CD4-positive, alpha-beta T cell (primary cell): ENCODE measurements around the gene CRP. TPM values are rescaled to one million over a fixed set of nuclear protein-coding genes. Genes with fewer than 3 reads are reported as not detected.

Source experiments
- ATAC-seq: fragments of 200-7000 bp; cut with Tn5 transposase; one replicate; pipeline ENCODE4 v1.10.0; 2022; ENCODE audit warnings: mild to moderate bottlenecking; ENCODE audit not compliant: poor library complexity
- CTCF ChIA-PET: fragments of 350-600 bp; sonication (Branson Sonifier 250); formaldehyde crosslinking; loops from one replicate; lab custom pipeline; 2021; ENCODE audit warnings: antibody characterized with exemption, inconsistent platforms; lab: Charles Lee
- POLR2A ChIA-PET: fragments of 350-600 bp; sonication (Branson Sonifier 250); formaldehyde crosslinking; loops from one replicate; lab custom pipeline; 2021; ENCODE audit warnings: antibody characterized with exemption, inconsistent platforms; lab: Charles Lee
- DNase-seq, 14 experiments: peaks; one replicate each; pipeline ENCODE4 v3.0.0-alpha.2; 2013 to 2020; ENCODE audit warnings: mixed read lengths in 2 of 14
- H3K27ac ChIP-seq, 2 donors: one replicate each; pipeline versions ENCODE4 v1.5.1 to v1.7.0; 2013; ENCODE audit warnings: low read length in 2 of 2, low read depth in 1 of 2, mild to moderate bottlenecking in 1 of 2
- H3K27me3 ChIP-seq, 2 experiments: 1 replicate in 1 of 2; 2 replicates in 1 of 2; pipeline versions ENCODE4 v1.6.1 to v1.7.0; 2013; ENCODE audit warnings: low read length in 2 of 2, control low read depth in 1 of 2, mild to moderate bottlenecking in 1 of 2, moderate library complexity in 1 of 2; ENCODE audit not compliant: insufficient read depth in 2 of 2, control insufficient read depth in 1 of 2
- H3K36me3 ChIP-seq: one replicate; pipeline ENCODE4 v1.6.1; 2013; ENCODE audit warnings: low read length, control low read depth; ENCODE audit not compliant: insufficient read depth
- H3K4me1 ChIP-seq: one replicate; pipeline ENCODE4 v1.6.1; 2013; ENCODE audit warnings: low read length, control low read depth; ENCODE audit not compliant: insufficient read depth
- H3K4me3 ChIP-seq: one replicate; pipeline ENCODE4 v1.5.1; 2013; ENCODE audit warnings: mild to moderate bottlenecking, low read length, moderate library complexity
- H3K9me3 ChIP-seq, 2 experiments: 1 replicate in 1 of 2; 2 replicates in 1 of 2; pipeline versions ENCODE4 v1.6.1 to v1.7.0; 2013; ENCODE audit warnings: low read length in 2 of 2, mild to moderate bottlenecking in 2 of 2, control low read depth in 1 of 2, moderate library complexity in 1 of 2; ENCODE audit not compliant: control insufficient read depth in 1 of 2, insufficient read depth in 1 of 2
- H3K27ac Mint-ChIP-seq: one replicate; pipeline ENCODE4 v1.8.0; 2020; ENCODE audit warnings: mixed read lengths
- H3K27me3 Mint-ChIP-seq: one replicate; pipeline ENCODE4 v1.8.0; 2021; ENCODE audit warnings: mixed read lengths
- H3K36me3 Mint-ChIP-seq: one replicate; pipeline ENCODE4 v1.8.0; 2021; ENCODE audit warnings: low read depth, mixed read lengths
- H3K4me1 Mint-ChIP-seq: one replicate; pipeline ENCODE4 v1.8.0; 2021; ENCODE audit warnings: low read depth, mixed read lengths
- H3K4me3 Mint-ChIP-seq: one replicate; pipeline ENCODE4 v1.8.0; 2020; ENCODE audit warnings: mild to moderate bottlenecking, mixed read lengths
- H3K9me3 Mint-ChIP-seq: one replicate; pipeline ENCODE4 v1.8.0; 2020; ENCODE audit warnings: mixed read lengths
- intact Hi-C, 2 experiments: fragments of 100-400 bp; cut with DNase I in 1 of 2; cut with micrococcal nuclease in 1 of 2; formaldehyde crosslinking; loops; one replicate each; pipeline versions ENCODE4 v1.15.1 to v1.9.0; 2023 to 2025; cut with DNase I, micrococcal nuclease
- total RNA-seq, 174 experiments: library from RNA in 2 of 174; stranded (reverse) in 2 of 174; gene quantifications; one replicate each; pipeline ENCODE4 v1.2.3 and lab custom pipeline; 2021 to 2026
- TF ChIP-seq, protein P1 (sequence below): fragments of 200-600 bp; IDR thresholded peaks from one replicate; pipeline ENCODE4 v1.8.0; 2022; ENCODE audit warnings: antibody characterized with exemption, mild to moderate bottlenecking

The CRP gene
- total RNA-seq, 2 experiments from 2014 or later = not detected

DNA sequence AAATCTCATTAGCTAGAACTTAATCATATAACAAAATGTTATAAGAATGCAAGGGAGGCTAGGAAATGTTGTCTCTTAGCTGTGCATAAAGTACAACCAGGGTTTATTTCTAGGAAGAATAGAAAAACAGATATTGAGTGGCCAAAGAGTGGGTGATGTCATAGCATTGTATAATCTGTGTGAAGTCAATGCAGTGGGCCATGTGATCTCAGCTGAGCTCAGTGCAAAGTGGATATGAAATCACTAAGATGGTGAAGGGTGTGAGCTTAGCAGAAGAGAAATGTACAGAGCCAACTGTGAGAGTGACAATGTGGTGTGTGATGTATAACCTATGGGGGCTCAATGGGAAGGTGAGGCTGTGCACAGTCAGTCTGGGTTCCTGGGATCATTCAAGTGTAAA, 36.6 kb upstream of the CRP start:
- Mint-ChIP-seq H3K4me3 (no peak overlapping the region), H3K9me3 (no peaks in the 10 kb centered on the region), H3K27me3 (peaks cover 14% of the 10 kb centered on the region), H3K27ac (no peak overlapping the region), H3K36me3 (no peaks in the 10 kb centered on the region), H3K4me1 (no peaks in the 10 kb centered on the region)
- no peaks in the 10 kb centered on the region for H3K4me1 ChIP-seq
- no peak for DNase-seq
- TF ChIP-seq, protein P1, sequence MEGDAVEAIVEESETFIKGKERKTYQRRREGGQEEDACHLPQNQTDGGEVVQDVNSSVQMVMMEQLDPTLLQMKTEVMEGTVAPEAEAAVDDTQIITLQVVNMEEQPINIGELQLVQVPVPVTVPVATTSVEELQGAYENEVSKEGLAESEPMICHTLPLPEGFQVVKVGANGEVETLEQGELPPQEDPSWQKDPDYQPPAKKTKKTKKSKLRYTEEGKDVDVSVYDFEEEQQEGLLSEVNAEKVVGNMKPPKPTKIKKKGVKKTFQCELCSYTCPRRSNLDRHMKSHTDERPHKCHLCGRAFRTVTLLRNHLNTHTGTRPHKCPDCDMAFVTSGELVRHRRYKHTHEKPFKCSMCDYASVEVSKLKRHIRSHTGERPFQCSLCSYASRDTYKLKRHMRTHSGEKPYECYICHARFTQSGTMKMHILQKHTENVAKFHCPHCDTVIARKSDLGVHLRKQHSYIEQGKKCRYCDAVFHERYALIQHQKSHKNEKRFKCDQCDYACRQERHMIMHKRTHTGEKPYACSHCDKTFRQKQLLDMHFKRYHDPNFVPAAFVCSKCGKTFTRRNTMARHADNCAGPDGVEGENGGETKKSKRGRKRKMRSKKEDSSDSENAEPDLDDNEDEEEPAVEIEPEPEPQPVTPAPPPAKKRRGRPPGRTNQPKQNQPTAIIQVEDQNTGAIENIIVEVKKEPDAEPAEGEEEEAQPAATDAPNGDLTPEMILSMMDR = no peak
- CTCF ChIA-PET = no interaction called here
- intact Hi-C loops = no loop called here
- H3K4me3 ChIP-seq = no peak overlapping the region
- H3K36me3 ChIP-seq = no peaks in the 10 kb centered on the region
- no peaks in the 10 kb centered on the region for H3K27me3 ChIP-seq
- ATAC-seq = no peak
- H3K27ac ChIP-seq = no peak overlapping the region
- POLR2A ChIA-PET = no interaction called here
- no peaks in the 10 kb centered on the region for H3K9me3 ChIP-seq

DNA sequence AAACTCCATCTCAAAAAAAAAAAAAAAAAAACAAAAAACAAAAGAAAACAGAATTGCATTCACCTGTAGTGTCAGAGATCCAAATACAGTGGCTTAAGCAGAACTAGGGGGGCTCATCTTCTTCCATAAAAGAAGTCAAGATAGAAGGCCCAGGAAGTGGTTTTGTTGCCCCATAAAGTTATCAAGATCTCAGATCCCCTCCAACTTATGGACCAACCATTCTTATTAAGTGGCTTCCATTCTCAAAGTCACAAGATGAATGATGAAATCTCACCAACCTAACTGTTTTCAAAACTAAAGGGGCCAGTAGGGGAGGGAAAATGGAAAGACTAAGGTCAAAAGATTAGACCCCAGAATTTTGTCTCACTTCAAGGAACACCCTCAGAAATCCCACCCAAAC, 36.2 kb upstream of the CRP start:
- TF ChIP-seq, protein P1 = no peak
- no peaks in the 10 kb centered on the region for H3K4me1 Mint-ChIP-seq
- no peaks in the 10 kb centered on the region for H3K36me3 ChIP-seq
- ChIA-PET POLR2A (no interaction called here), CTCF (no interaction called here)
- no peaks in the 10 kb centered on the region for H3K27me3 ChIP-seq
- DNase-seq = no peak
- no peaks in the 10 kb centered on the region for H3K36me3 Mint-ChIP-seq
- no peaks in the 10 kb centered on the region for H3K9me3 ChIP-seq
- no peak overlapping the region for H3K27ac Mint-ChIP-seq
- H3K4me3 Mint-ChIP-seq = no peak overlapping the region
- H3K4me1 ChIP-seq = no peaks in the 10 kb centered on the region
- intact Hi-C loops = no loop called here
- H3K4me3 ChIP-seq = no peak overlapping the region
- ATAC-seq = no peak
- H3K9me3 Mint-ChIP-seq = no peaks in the 10 kb centered on the region
- peaks cover 10% of the 10 kb centered on the region for H3K27me3 Mint-ChIP-seq
- H3K27ac ChIP-seq = no peak overlapping the region

DNA sequence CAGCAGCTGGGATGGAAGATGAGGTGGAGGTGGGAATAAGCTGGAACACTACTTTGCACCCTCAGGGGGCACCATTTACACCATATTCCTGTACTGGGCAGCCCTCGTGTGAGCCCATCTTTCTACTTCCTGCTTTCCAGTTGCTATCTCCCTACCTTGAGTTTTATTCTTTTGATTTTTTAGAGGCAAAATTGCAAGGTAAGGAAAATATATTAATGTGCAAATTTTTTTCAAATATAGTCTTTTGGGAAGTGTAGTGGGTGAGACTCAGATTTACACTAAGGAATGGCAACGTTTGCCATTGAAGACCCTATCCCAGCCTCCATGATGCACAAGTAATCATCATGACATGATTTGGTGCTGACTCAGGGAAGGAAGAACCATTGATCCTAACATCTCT, 35.2 kb upstream of the CRP start:
- POLR2A ChIA-PET = no interaction called here
- Histone ChIP-seq H3K4me3 (no peak overlapping the region), H3K36me3 (no peaks in the 10 kb centered on the region), H3K27me3 (no peaks in the 10 kb centered on the region), H3K4me1 (no peaks in the 10 kb centered on the region), H3K9me3 (no peaks in the 10 kb centered on the region), H3K27ac (no peak overlapping the region)
- TF ChIP-seq, protein P1 = no peak
- H3K36me3 Mint-ChIP-seq = no peaks in the 10 kb centered on the region
- no peaks in the 10 kb centered on the region for H3K4me1 Mint-ChIP-seq
- intact Hi-C loops = no loop called here
- H3K9me3 Mint-ChIP-seq = no peaks in the 10 kb centered on the region
- H3K27ac Mint-ChIP-seq = no peak overlapping the region
- H3K27me3 Mint-ChIP-seq = peaks cover 10% of the 10 kb centered on the region
- no peak overlapping the region for H3K4me3 Mint-ChIP-seq
- ATAC-seq = no peak
- DNase-seq = no peak
- CTCF ChIA-PET = no interaction called here
